NCI-H1092 treated with DMSO at 0.1 percent for 48 hours (cell line): ENCODE data around the gene STAMBPL1.

Experiments used
- DNase-seq: peaks from one replicate; lab custom pipeline; 2025; lab: John Stamatoyannopoulos, UW

The STAMBPL1 gene

DNA sequence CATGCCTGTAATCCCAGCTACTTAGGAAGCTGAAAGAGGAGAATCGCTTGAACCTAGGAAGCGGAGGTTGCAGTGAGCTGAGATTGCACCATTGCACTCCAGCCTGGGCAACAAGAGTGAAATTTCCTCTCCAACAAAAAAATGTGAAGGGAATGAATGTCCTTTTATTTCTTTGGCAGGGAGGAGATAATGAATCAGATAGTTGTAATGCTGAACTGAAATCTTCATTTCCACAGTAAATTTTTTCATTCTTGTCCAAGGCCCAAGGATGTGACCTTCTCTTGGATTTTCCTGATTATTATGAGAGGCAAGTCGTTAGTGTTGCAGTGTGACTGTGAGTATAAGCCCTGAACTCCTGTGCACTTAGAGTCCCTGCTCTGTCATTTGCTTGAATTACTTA is 13.6 kb downstream of the STAMBPL1 start:
- DNase-seq: no peak

DNA sequence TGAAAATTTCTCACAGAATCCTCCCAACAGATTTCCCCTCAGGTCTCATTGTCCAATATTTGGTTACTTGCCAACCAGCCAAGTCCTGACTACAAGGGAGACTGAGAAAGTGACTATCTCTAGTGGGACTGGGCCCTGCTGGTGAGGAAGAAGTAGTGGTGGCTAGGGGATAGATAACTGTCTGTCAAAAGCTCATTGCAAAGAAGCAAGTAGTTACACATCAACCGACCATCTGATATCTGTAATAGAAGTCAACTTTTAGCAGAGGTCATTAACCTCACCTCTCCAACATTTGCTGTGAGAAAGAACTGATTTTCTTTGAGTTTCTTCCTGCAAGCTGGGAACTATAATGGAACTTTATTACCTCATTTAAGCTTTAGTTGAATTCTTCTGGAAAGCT is 15.2 kb downstream of the STAMBPL1 start:
- no peak for DNase-seq

DNA sequence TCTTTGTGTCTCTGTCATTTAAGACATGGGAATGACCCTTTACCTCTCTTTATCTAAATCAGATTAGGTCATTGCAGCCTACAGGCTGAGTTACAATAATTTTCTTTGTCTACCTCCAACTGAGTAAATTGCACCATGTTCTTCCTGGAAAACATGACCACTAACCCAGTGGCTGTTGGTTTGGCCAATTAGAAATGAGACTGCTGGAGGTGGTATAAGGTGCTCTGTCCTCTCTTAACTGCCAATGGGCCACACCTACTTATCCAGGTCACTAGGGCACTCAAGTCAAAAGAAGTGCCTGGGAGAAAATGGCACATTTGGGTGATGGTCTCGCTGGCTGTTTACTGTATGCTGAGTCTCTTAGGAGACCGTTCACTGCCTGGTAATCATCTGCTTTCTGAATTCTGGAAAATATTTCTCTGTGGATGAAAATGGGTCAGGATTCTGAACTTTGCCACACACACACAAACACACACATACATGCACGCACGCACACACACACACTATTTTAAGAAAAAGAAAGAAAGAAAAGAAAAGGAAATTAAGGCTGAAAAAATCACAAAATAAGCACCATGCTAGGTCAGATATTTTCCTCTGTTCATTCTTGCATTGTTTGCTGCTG is 16.4 kb downstream of the STAMBPL1 start:
- DNase-seq: no peak

DNA sequence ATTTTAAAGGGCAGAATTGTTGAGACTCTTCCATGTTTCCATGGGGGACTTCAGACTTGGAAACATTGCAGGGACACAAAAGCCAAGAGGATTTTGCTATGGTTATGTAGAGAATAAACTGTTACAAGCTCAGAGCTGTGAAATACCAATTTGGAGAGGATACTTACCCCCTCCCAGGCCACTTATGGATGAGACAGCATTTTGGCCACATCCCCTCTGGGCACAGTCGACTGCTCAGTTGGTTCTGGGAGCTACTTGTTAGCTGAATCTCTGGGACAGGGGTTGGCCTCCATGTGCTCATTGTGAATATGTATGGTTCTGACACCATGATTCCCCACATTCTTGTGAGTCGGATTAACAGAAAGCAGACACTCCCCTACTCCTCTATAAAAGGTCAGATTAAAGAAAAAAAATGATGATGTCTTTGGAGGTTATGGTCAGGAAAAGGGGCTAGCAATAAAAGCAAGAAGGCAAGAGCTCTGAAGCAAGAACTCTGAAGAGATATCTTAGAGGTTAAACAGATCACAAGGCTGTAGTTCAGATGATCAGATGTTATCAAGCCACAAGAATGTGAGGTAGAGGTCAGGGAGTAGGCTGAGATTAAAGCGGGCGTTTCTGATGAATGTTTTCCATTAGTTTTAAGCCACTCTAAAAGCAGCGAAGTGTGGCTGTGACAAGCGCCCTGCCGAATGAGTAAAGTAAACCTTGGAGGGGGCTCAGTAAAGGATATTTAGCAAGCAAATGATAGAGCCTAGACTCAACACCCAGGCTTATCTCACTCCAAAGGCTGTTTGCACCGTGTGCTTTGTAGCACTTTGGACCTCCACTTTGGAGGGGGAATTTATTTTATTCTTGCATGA is 17.2 kb downstream of the STAMBPL1 start:
- no peak for DNase-seq

DNA sequence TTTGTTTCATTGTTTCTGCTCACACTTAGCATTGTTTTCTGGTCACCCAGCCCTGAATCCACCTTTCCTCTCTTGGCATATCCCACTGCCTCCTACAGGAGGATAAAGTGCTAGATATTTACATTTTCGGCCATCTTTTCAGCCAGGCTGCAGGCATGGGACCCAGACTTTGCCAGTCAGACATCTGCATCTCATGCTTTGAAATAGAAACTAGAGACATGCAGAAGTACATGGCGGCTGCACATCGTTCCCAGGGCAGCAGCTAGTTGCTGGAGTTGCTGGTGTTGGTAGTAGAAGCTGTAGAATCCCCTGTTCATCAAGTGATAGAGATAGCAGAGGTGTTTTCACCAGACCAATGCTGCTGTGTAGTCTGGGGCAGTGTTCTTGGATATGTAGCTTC is 18.7 kb downstream of the STAMBPL1 start:
- DNase-seq: no peak

DNA sequence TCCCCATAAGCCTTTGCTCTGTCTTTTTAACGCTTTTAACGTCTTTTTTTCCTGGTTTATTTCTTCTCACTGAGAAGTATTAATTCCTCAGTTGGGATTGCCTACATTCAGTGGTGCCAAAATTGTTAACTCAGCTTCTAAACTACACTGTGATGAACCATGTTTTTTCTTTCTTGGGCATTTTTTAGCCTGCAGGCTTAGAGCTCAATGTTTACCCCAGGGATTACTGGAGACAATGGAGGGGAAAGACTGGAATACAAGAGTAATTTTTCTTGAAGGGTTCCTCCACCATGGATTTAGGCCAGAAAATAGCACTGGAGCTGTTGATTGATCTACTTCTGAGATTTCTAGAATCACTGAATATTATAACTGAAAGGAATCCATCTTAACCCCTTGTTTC is 19.8 kb downstream of the STAMBPL1 start:
- no peak for DNase-seq

DNA sequence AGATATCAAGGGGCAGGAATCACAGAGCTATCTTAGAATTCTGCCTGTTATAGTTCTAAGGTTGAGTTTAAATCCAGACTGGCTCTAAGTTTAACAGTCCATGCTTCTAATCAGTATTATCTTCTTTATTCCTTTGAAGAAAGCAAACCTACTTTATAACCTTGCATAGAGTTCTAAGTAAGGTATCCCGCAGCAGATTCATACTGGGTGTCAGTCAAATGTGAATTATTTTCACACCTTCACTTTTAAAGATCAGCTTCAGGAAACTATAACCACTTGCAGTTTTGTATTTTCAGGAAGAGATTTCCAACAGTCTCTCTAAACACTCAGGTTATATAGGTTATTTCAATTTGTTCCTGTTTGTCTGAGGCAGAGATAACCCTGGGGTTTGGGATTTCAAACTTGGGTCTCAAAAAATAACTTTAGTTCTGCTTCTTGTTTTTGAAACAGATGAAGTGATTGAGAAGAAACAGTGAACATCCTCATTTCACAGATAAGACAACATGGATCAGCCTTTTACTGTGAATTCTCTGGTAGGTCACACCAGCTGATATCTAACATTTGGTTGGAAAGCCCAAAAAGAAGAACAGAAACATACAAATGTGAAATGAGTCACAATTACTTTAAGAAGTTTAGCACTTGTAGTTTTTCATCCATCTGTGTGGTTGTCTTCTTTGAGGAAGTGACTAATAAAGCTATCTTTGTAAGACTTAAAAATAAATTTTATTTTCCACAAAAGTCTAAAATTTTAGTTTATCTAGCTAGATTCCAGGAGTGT is 21.4 kb downstream of the STAMBPL1 start:
- DNase-seq: no peak

DNA sequence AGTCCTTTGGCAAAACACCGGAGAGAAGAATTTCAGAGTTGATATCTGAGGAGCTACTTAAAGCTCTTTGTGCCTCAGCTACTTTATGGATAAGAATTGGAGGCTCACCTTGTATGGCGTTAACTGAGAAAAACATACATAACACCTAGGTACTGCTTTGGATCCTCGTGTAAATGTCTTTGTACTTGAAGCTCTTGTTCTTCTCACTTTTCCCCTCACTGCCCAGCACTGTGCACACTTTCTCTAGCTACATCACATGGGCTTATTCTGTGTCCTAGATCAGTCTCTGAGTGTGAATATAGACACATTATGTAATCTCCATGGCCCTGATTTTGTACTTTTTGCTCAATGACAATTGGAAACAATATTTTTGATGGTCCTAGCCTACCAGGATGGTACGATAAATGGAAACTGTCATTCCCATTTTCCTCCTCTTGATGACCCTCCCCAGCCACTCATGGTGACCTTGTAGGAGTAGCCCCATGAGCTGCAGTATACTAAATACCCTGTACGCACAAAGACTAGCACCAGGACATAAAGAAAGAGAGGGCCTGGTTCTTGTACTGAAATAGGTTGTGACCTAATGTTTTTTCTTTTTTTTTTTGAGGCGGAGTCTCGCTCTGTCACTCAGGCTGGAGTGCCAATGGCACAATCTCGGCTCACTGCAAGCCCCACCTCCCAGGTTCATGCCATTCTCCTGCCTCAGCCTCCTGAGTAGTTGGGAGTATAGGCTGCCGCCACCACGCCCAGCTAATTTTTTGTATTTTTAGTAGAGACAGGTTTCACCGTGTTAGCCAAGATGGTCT is 22.1 kb downstream of the STAMBPL1 start:
- DNase-seq: no peak

DNA sequence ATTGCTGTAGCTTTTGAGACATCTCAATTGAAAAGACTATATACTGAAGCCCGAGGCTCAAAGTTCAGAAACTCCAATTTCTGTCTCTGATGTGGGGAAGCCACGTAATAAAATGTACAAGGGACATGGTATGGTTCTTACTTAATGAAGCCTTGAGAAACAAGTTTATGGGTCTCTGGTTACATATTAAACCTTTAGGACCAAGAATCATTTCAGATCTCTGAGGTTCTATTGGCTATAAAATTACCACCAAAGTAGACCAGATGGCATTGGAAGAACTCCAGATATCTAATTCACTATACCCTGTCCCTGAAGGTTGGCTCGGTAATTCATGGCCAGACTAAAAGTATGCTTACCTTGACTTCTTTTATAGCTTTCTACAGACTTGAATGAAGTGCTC is 23.7 kb downstream of the STAMBPL1 start:
- DNase-seq: no peak

DNA sequence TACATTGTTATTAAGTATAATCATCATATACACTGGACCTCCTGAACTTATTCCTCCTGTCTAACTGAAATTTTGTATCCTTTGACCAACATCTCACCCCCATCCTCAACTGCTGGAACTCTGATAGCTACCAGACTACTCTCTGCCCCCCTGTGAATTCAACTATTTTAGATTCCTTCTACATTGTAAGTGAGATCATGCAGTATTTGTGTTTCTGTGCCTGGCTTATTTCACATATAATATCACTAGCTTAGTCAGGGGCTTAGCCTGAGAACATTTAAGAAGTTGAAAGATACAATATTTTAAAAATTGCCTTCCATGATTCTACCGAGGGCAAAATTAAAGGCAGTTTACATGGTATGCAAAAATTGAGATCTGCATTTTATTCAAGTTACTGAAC is 26.9 kb downstream of the STAMBPL1 start:
- no peak for DNase-seq

DNA sequence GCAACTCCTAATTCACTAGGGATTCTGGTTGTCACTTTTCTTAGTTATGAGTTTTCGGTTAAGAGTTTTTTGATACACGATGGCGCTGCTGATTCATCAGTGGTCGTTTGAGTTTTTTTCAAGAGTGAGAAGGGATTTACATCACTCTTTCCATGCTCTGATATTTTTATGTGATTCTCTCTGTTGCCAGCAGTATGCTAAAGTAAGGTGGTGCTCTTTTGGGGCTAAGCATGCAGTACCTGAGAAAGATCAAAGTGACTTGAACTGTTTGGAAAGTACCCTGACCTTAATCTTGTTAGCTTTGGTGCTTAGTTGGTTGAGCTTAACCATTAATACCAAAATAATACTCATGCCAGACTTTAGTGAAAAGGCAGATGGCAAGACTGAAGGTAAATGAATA is 28.1 kb downstream of the STAMBPL1 start:
- no peak for DNase-seq

DNA sequence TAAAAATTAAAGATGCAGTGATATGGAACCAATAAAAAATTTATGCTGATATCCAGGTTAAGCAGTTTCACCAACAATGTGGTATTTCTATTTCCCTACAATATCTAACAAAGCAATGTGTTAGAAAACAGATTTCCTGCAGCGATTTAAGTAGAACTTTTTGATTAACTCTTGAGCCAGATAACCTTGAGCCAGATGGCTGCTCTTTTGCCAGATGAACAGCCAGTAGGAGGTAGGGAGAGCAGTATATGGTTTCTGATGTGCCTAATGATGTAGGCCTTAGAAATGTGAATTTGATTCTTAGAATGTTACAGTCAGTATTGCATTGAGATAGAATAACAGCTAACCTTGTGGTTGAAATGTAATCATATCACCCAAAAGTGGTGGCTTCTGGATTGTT is 31.1 kb downstream of the STAMBPL1 start:
- no peak for DNase-seq

DNA sequence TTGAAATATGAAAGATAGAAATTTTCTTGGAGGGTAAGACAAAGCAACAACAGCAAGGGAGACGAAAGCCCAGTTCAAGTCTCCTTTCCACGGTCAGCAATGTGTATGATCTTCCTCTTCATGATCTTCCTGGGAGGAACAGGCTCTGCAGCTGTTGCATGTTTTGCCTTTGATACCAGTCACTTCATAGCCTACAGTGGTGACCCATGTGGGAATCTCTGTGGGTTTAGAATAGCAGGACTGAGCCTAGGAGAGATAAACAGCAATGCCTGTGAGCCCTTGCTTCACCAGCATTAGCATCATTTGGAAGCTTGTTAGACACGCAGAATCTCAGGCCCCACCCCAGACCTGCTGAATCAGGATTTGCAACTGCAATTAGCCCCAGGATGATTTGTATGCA is 31.8 kb downstream of the STAMBPL1 start:
- DNase-seq: no peak

DNA sequence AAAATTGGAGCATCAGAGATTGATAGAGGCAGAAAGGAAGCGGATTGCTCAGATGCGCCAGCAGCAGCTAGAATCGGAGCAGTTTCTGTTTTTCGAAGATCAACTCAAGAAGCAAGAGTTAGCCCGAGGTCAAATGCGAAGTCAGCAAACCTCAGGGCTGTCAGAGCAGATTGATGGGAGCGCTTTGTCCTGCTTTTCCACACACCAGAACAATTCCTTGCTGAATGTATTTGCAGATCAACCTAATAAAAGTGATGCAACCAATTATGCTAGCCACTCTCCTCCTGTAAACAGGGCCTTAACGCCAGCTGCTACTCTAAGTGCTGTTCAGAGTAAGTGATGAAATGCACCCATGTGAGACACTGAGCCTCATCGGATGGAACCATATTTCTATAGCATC is 33.1 kb downstream of the STAMBPL1 start:
- no peak for DNase-seq

DNA sequence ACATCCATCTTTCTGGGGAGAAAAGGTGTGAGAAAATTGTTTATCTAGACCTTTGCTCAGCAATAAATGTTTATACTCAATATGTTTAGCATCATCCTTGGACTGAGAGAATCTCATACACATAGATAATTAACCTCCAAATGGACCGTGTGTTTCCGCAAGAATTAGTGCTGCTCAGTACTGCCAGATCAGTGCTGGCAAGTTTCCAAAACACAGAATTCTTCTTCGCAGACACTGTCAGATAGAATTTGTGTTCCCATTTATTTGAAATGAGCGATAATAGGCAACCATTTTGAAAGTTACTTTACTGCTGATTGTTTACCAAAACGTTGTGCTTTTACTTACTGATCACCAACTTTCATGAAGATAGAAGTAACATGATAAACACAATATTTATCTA is 33.7 kb downstream of the STAMBPL1 start:
- DNase-seq: no peak

DNA sequence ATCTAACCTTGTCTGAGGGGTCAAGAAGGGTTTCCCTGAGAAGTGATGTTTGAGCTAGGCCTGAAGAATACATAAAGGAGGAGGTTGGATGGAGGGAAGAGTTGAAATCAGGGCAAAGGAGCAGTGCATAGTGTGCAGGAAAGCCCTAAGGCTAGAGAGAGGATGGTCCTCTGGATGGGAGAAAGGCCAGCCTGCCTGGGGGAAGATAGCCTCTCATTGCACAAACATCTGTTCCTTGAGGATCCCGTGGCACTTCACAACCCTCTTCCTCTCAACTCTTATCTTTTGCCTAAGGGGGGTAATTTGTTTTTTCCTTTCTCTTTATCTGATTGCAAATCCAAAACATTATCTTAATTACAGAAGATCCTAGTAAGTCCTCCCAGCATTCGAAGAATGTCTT is 35.7 kb downstream of the STAMBPL1 start:
- DNase-seq: no peak

DNA sequence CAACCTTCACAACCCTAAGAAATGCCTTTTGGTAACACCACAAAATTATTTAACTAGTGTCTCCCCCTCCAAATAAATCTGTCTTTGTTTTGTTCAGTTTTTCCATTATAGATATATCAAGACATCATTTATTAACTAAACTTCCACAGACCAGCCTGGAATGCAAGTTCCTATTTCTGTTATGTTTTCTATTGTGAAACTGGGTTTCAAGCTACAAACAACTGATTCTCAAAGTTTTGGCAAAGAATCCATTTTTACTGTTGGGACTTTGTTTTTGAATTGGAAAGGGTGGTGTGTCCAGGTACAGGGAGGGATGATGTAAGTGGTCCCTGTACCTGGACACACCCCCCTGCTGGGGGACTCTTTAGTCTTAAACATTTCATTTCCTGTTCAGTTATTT is 36.2 kb downstream of the STAMBPL1 start:
- no peak for DNase-seq

DNA sequence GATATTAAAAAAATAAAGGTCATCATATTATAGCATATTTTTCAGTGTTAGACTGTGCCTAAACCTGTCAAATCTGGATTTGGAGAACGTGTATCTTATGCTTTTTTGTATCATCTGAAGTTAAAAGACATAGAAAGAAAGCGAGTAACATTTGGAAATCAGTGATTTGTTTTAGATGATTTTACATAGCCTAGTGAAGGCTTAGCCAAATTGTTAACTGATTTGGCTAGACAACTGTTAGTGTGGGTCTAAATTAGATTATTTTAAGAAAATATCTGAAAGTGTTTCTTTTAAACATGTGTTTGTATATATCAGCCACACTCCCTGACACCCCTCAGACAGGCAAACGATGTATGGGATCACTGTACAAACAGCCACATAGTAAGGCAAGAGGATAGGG is 36.9 kb downstream of the STAMBPL1 start:
- no peak for DNase-seq

DNA sequence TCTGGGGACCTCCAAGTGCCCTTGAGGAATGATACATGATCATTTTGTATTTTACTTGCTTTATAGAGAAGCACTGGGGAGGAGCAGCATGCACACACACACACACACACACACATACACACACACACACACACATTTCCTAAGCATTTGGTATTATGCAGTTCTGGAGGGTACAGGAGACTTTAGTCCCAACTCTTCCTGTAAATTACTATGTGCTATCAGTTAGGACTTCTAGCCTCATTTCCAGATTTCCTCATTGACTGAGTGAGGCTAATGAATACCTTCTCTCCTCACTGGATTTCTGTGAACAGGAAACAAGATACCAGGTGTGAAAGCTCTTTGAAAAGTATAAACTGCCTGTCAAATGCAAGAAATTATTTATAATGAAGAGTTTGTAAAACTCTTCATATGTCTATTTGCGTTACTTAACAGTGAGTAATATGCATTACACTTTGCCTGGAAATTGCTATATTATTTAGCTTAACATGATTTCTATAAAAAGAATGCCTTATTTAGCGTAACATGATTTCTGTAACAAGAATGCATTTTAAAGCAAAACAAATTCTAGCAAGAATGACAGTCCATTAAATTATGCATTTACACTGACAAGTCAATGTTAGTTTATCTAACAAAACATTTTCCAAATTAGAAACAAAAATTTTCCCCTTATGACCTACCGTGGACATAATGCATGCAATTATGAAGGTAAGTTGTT is 38.3 kb downstream of the STAMBPL1 start:
- no peak for DNase-seq

DNA sequence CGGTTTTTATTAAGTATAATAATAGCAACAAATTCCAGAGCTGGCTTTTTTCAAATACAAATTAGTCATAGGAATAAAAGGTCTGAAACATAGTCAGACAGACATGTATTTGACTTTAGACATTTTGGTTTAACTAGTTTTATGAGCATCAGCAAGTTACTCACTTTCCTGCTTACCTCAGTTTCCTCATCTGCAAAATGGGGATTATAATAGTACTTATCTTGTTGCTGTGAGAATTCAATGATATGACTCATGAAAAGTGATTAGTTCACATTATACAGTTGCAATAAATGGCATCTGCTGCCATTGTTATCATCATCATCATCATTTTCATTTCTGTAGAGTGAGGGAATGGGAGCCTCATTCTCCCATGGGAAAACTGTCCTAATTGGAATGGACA is 39.0 kb downstream of the STAMBPL1 start:
- no peak for DNase-seq

DNA sequence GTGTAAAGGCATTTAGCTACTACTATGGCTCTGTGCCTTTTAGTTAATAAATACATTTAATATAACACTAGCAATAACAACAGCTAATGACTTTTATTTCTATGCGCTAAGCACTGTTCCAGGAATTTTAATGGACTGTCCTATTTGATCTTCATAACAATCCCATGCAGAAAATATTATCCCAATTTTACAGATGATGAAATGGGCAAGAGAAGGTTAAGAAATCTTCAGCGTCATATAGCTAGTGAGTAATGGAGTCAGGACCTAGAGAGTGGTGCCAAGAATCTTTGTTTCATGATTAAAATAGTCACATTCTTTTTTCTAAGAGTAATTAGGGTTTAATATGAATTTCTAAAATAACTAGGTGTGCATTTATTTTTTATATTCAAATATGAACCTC is 40.2 kb downstream of the STAMBPL1 start:
- DNase-seq: no peak
